ENCODE data around the gene CLEC16A.

GRCh38 chr16:11014136-11014535, 69.8 kb downstream of the CLEC16A start:
- TF ChIP-seq CTCF (IDR thresholded peaks at IDR 0.05) = no peak
- TF ChIP-seq EZH2 (IDR thresholded peaks at IDR 0.05; ENCODE audit: borderline replicate concordance, insufficient read depth, low read depth, low read length, poor library complexity, severe bottlenecking) = no peak
